Measurements from ENCODE around the gene DYNC2I2.
"Not testable (repeated sequence)": the region's sequence is repeated elsewhere in the genome, so short reads cannot be mapped to it uniquely, and the experiment has no call there.

The DYNC2I2 gene

GRCh38 chr9:128611600-128612394, 44.9 kb downstream of the DYNC2I2 start:
- no peak for DNase-seq

DNA sequence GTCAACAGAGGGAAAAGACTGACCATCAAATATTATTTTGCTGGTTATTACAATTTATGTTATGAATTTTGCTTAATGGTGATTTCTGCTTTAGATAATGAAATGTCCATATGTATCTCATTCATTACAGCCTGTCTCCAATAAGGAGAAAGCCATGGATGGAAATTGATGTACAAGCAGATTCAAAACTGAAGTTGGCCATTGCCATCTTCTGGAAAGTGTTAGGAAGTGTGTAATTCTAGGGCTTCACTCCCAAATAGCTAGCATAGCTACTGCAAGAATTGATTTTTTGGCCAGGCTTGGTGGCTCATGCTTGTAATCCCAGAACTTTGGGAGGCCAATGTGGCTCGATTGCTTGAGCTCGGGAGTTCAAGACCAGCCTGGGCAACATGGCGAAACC, 45.8 kb downstream of the DYNC2I2 start:
- no peak for DNase-seq

DNA sequence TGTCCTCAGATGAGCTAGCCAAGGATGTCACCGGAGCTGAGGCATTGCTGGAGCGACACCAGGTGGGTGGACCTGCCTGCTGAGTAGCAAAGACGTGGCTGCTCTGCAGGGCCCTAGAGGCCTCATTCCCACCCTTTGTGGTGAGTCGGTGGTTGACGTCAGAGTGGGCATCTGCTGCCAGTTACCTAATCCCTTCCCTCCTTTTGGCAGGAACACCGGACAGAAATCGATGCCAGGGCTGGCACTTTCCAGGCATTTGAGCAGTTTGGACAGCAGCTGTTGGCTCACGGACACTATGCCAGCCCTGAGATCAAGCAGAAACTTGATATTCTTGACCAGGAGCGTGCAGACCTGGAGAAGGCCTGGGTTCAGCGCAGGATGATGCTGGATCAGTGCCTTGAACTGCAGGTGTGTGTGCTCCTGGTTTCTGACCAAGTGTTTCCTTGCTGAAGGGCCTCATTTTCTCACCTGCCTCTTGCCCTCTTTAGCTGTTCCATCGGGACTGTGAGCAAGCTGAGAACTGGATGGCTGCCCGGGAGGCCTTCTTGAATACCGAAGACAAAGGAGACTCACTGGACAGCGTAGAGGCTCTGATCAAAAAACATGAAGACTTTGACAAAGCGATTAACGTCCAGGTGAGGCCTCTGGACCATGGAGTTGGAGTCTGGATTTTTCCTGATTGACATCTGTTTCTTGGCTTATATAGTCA, 48.9 kb downstream of the DYNC2I2 start:
- DNase-seq, result peak; percentile 99

DNA sequence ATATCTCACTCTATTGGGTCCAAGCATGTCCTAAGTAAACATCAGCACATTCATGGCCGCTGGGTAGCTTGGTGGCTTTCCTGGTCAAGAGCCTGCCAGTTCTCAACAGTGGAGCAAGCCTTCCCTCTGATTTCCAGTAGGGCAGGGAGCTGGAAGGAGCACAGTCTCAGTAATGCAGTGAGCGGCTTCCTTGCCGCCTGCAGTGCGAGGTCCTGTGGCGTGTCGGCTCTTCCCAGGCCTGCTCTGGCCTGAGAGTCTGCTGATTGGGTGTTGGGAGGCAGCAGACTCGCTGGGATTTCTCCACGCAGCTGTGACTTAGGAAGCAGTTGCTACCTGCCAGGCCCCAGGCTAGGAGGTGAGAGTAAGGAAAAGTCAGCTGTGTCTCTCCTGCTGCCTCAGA, 53.0 kb downstream of the DYNC2I2 start:
- no peak for DNase-seq

GRCh38 chr9:128600099-128600498, 56.5 kb downstream of the DYNC2I2 start:
- DNase-seq, result no peak

DNA sequence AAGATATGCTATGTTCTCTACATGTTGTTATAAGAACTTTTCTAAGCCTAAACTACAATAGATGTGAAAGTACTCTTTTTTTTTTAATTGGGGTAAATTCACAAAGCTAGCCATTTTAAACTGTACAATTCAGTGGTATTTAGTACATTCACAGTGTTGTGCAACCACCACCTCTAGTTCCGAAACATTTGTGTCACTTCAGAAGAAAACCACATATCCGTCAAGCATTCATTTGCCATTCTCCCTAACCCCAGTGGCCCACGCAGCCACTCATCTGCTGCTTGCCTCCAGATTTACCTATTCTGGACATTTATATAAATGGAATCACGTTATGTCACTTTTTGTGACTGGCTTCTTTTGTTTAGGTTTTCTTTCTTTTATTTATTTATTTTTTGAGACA, 61.2 kb downstream of the DYNC2I2 start:
- DNase-seq, result no peak

GRCh38 chr9:128593856-128594255, 62.8 kb downstream of the DYNC2I2 start:
- DNase-seq, result no peak

- no peak for DNase-seq
Measured at GRCh38 chr9:128593039-128593438, 63.6 kb downstream of the DYNC2I2 start.

DNA sequence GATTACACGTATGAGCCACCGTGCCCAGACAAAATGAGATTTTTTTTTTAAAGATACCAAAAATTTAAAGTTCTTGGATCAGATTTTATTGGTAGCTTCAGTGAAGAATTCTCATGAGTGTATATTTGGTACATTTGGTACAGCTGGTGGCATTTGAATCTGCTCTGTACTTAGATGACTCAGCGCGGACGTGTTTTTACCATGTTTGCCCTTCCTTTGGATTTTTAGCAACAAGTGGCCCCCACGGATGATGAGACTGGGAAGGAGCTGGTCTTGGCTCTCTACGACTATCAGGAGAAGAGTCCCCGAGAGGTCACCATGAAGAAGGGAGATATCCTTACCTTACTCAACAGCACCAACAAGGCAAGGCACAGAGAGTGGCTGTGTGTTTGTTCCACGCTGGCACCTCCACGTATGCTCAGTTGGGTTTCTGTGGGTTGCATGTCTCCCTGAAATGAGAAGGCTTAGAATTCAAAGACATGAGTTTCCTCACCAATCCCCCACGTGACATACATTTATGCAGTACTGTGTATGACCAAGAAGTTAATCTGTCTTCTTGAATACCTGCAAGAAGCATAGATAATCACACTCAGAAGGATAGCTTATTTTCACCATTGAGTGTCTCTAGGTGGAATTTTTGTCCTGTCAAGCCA, 67.9 kb downstream of the DYNC2I2 start:
- DNase-seq, result no peak

DNA sequence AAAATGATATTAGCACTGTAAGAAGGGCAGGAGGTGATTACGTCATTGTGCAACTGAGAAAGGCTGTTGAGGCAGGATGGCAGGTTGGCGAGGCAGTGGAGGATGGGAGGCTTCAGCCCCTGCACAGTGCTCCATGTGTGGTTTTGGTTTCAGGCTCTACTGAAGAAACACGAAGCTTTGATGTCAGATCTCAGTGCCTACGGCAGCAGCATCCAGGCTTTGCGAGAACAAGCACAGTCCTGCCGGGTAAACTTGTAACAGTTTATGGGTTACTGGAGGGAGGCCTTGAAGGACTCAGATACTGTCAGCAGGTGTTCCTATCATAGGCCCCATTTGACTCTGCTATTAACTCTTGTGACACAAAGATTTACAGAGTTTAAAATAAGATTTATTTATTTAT, 69.2 kb downstream of the DYNC2I2 start:
- DNase-seq, result no peak

- DNase-seq, result not testable (repeated sequence)
Measured at GRCh38 chr9:128586934-128587333, 69.7 kb downstream of the DYNC2I2 start.

- not testable (repeated sequence) for DNase-seq
Measured at GRCh38 chr9:128585155-128585554, 71.5 kb downstream of the DYNC2I2 start.

Measured in NCI-H2029 (cell line).